ENCODE data around the gene BCORL1. TPM values are rescaled to one million over a fixed set of nuclear protein-coding genes. Genes with fewer than 3 reads are reported as not detected.

The BCORL1 gene
- 10 to 100 TPM in 4 of 6 donors, 1 to 10 TPM in 2; 3.2 to 21.4 (median 11.2) TPM for total RNA-seq

- ATAC-seq (ENCODE audit: low FRiP score in 2 of 2) (peak; percentile 94 to 96), DNase-seq (peak; percentile 94 to 95)
- Histone ChIP-seq H3K4me3 (peak within 1 kb of the TSS in 1 of 4 donors; percentile 45), H3K36me3 (no peaks in the 10 kb centered on the region), H3K9me3 (no peaks in the 10 kb centered on the region), H3K27me3 (no peaks in the 10 kb centered on the region), H3K27ac (peak within 1 kb of the TSS in 2 of 4 donors; percentile 39 to 67), H3K4me1 (peaks cover 0 to 17% (median 3%) of the 10 kb centered on the region in 4 donors)
- TF ChIP-seq POLR2AphosphoS5 (IDR thresholded peaks at IDR 0.05) (peak; percentile 74 to 97), CTCF (IDR thresholded peaks at IDR 0.05) (no peak), POLR2A (IDR thresholded peaks at IDR 0.05) (peak in 2 of 4 donors; percentile 31 to 79)
- 0 to 38% methylated on average over 53 to 64 of the region's 74 CpGs for WGBS, 2 donors
These were observed at the start of gene BCORL1 for GRCh38 chrX:129982300-129983251. BCORL1 (plus strand) TSS chrX:129982635; CDS start chrX:130005232, 22,597 bp downstream.

- ATAC-seq (ENCODE audit: low FRiP score in 2 of 2) (no peak), DNase-seq (peak in 1 of 2 donors; percentile 21)
- TF ChIP-seq CTCF (IDR thresholded peaks at IDR 0.05) (no peak), POLR2A (IDR thresholded peaks at IDR 0.05) (no peak), POLR2AphosphoS5 (IDR thresholded peaks at IDR 0.05) (no peak), EP300 (IDR thresholded peaks at IDR 0.05) (no peak)
- H3K9me3 ChIP-seq, result no peaks in the 10 kb centered on the region
- no peaks in the 10 kb centered on the region for H3K27me3 ChIP-seq
- H3K4me1 ChIP-seq, result peaks cover 0 to 5% (median 0%) of the 10 kb centered on the region in 4 donors
- peak overlapping the region in 3 of 4 donors; percentile 41 to 73 (median 63) for H3K4me3 ChIP-seq
- H3K27ac ChIP-seq, result peak overlapping the region; percentile 18 to 89 (median 47)
- H3K36me3 ChIP-seq, result peaks cover 0 to under 1% (median 0%) of the 10 kb centered on the region in 4 donors
- WGBS, 2 donors, result 51% methylated on average over 30 of the region's 47 CpGs; no CpG with 5 or more reads in 1 of the 2 donors
These were observed 49.6 kb upstream of the BCORL1 start for GRCh38 chrX:129932821-129933321.

- DNase-seq, result no peak
- WGBS, 2 donors, result 78 to 88% methylated on average over 3 to 7 of the region's 7 CpGs
- no peak for ATAC-seq (ENCODE audit: low FRiP score in 2 of 2)
- H3K27me3 ChIP-seq, result no peaks in the 10 kb centered on the region
- TF ChIP-seq POLR2A (IDR thresholded peaks at IDR 0.05) (no peak), EP300 (IDR thresholded peaks at IDR 0.05) (no peak), POLR2AphosphoS5 (IDR thresholded peaks at IDR 0.05) (no peak), CTCF (IDR thresholded peaks at IDR 0.05) (no peak)
- peaks cover 0 to 5% (median 0%) of the 10 kb centered on the region in 4 donors for H3K4me1 ChIP-seq
- H3K9me3 ChIP-seq, result no peaks in the 10 kb centered on the region
- no peaks in the 10 kb centered on the region for H3K36me3 ChIP-seq
- H3K27ac ChIP-seq, result no peak overlapping the region
- H3K4me3 ChIP-seq, result no peak overlapping the region
These were observed 48.7 kb upstream of the BCORL1 start for GRCh38 chrX:129933700-129934099.

GRCh38 chrX:129934461-129934860 lies 48.0 kb upstream of the BCORL1 start:
- no peak overlapping the region for H3K27ac ChIP-seq
- no peaks in the 10 kb centered on the region for H3K9me3 ChIP-seq
- no peaks in the 10 kb centered on the region for H3K36me3 ChIP-seq
- no peaks in the 10 kb centered on the region for H3K27me3 ChIP-seq
- H3K4me1 ChIP-seq, result peaks cover 0 to 5% (median 0%) of the 10 kb centered on the region in 4 donors
- no peak for TF ChIP-seq POLR2AphosphoS5 (IDR thresholded peaks at IDR 0.05)
- no peak for TF ChIP-seq CTCF (IDR thresholded peaks at IDR 0.05)
- no peak for TF ChIP-seq EP300 (IDR thresholded peaks at IDR 0.05)
- no peak for TF ChIP-seq POLR2A (IDR thresholded peaks at IDR 0.05)
- DNase-seq (no peak), ATAC-seq (ENCODE audit: low FRiP score in 2 of 2) (no peak)
- H3K4me3 ChIP-seq, result no peak overlapping the region
- 50 to 68% methylated on average over 2 to 10 of the region's 10 CpGs for WGBS, 2 donors

All from upper lobe of left lung (tissue), 6 donors.